T-helper 1 cell (primary cell): Measurements from ENCODE around the gene TYR.
"Not testable (repeated sequence)": the region's sequence is repeated elsewhere in the genome, so short reads cannot be mapped to it uniquely, and the experiment has no call there.

Experiments used
- DNase-seq, 5 donors: peaks; one replicate each; pipeline ENCODE4 v3.0.0-alpha.2; 2012 to 2020

The TYR gene

DNA sequence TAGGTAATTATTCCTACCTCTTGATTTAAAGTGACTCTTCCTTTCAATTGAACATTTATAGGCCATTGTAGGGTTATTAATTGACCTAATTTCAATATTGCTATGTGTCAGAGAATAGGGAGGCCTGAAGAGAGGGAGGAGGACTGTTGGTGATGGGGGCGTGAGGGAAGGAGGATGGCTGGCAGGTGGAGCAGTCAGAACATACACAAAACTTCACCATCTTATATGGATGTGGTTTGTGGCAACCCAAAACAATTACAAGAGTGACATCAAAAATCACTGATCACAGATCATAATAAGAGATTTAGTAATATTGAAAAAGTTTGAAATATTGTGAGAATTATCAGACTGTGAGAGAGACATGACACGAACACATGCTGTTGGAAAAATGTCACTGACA lies 95.5 kb downstream of the TYR start:
- DNase-seq, result not testable (repeated sequence)

DNA sequence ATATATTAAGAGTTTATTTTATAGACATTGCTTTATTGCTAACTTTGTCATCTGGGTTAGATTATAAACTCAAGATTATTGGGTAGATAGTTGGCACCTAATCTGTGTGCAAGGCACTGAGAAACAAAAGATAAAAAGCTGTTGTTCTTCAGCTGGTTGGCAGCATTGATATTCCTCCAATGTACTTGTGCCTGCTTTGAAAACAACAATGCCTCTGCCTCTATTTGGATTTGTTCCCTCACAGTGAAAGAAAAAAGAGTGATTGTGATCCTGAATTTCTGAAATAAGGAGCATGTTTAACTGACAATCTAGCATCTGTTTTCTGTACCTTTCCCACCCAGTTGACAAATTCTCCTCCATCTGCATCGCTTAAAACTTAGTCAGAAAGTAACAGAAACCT lies 98.3 kb downstream of the TYR start:
- no peak for DNase-seq

DNA sequence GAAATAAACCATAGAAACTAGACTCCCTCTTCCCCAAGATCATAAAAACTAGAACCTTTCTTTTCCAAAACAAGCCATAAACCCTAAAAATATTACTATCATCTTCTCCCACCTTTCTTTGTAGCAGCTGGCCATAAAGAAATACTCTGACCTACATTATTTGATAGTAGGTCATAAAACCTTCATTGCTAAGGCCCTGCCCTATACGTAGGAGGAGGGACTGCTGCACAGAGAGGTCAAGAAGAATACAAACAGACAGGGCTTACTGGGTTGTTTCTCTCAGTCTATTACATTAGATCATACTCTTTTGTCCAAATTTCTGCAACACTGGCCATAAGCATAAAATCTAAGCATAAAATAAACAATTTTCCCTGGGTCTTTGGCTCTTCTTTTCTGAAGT lies 101.5 kb downstream of the TYR start:
- no peak for DNase-seq

GRCh38 chr11:89281032-89281677 lies 103.5 kb downstream of the TYR start:
- not testable (repeated sequence) for DNase-seq

GRCh38 chr11:89286601-89287000 lies 108.9 kb downstream of the TYR start:
- DNase-seq, result not testable (repeated sequence)

GRCh38 chr11:89288004-89288403 lies 110.3 kb downstream of the TYR start:
- DNase-seq, result not testable (repeated sequence)

DNA sequence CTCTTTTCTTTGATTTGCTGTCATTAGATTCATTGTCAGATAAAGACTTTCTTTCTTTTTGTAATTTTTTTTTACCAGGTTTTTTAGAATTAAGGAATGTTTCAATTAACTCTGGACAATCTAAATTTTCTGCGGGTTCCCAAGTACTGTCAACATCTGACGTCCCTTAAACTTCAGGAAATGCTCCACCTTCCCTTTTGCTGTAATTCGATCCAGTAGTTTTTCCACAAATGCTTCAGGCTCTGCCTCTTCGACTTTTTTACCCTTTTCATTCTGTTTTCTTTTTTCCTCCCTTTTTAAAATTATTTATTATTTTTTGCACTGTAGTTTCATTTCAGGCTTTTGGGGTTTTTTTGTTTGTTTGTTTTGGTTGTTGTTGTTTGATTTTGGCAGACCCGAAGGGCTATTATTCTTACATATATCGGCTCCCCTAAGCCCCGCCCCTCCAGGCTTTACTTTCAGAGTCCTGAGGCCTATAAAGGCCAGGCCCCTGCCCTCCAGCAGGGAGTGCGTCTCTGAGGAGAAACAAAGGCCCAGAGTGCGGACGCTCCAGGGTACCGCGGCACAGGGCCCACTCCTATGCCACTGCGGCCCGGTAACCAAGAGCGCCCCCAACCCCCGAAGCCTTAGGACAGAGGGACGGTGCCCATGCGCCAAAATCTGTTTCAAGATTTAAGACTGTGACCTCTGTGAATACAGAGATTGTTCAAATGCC lies 116.4 kb downstream of the TYR start:
- DNase-seq, result no peak

DNA sequence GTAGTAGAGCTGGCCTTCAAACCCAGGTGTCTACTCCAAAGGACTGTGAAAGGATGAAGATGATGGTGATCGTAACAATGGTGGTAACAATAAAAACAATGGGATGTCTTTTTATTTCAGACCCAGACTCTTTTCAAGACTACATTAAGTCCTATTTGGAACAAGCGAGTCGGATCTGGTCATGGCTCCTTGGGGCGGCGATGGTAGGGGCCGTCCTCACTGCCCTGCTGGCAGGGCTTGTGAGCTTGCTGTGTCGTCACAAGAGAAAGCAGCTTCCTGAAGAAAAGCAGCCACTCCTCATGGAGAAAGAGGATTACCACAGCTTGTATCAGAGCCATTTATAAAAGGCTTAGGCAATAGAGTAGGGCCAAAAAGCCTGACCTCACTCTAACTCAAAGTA lies 117.3 kb downstream of the TYR start:
- not testable (repeated sequence) for DNase-seq

GRCh38 chr11:89303029-89303428 lies 125.4 kb downstream of the TYR start:
- not testable (repeated sequence) for DNase-seq

GRCh38 chr11:89308272-89308671 lies 130.6 kb downstream of the TYR start:
- DNase-seq, result not testable (repeated sequence)

GRCh38 chr11:89309321-89309985 lies 131.8 kb downstream of the TYR start:
- DNase-seq, result not testable (repeated sequence)

- not testable (repeated sequence) for DNase-seq
These were observed 132.9 kb downstream of the TYR start for GRCh38 chr11:89310607-89311006.

DNA sequence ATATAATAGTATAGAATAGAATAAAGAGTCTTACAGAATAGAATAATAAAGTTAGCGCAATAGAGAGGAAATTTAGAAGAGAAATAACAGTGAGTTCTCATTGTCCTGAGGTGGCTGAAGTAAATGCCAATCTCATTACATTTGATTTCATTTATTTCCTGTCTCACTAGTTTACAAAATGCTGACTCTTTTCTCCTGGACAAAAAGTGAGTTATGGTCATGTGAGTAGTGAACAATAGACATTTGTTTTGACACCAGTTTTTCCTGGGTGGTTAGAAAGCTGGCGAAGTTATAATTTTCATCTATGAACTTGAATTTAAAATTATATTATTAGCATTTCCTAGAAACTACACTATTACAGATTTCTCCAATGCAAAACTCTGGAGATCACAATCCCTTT lies 143.7 kb downstream of the TYR start:
- DNase-seq, result no peak

GRCh38 chr11:89327885-89328284 lies 150.2 kb downstream of the TYR start:
- DNase-seq, result no peak

DNA sequence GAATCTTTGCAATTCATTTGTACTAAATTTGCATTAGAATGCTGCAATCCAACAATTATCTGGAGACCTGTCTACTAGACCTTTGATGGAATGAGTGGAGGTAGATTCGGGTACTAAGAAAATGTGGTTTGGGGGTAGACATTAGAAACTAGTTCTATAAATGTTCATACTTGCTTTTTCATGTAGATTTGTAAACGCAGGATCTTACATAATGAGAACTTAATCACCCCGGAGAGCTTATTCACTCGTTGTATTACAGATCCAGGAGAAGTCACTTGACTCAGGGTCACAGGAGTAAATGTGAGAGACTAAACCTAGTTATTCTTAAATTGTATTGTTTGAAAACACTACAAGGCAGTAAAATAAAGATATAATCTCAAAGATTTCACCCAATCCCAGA lies 154.3 kb downstream of the TYR start:
- not testable (repeated sequence) for DNase-seq

DNA sequence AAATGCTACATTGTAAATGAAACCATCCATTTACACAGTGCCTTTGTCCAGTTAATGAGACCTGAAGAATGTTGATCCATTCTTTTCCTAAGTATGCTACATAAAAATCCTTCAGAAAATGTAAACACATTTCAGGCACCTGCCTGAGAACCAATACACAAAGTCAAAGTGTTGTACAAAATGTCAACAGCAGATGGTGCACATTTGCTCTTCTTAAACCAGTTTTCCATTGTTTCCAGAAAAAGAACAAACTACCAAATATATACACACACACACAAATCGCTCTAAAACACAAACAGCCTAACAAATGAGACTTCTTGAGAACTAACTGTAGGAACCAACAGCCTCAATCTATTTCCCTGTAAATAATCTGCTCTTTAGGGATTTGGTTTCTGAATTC lies 156.0 kb downstream of the TYR start:
- DNase-seq, result not testable (repeated sequence)

GRCh38 chr11:89337100-89337650 lies 159.5 kb downstream of the TYR start:
- not testable (repeated sequence) for DNase-seq

DNA sequence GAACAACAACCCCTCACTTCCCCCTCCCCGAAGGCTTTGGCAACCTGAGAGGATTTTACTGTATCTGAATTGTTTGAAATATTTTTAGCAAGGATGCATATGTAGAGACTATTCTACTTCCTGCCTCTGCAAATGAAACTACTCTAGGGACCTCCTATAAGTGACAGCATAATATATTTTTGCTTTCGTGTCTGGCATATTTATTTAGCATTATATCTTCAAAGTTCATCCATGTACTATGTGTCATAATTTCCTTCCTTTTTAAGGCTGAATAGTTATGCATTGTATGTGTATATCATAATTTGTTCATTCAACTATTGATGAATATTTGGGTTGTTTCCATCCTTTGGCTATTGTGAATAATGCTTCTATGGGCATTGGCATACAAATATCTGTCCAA lies 160.4 kb downstream of the TYR start:
- DNase-seq, result not testable (repeated sequence)

GRCh38 chr11:89340450-89340849 lies 162.8 kb downstream of the TYR start:
- not testable (repeated sequence) for DNase-seq

DNA sequence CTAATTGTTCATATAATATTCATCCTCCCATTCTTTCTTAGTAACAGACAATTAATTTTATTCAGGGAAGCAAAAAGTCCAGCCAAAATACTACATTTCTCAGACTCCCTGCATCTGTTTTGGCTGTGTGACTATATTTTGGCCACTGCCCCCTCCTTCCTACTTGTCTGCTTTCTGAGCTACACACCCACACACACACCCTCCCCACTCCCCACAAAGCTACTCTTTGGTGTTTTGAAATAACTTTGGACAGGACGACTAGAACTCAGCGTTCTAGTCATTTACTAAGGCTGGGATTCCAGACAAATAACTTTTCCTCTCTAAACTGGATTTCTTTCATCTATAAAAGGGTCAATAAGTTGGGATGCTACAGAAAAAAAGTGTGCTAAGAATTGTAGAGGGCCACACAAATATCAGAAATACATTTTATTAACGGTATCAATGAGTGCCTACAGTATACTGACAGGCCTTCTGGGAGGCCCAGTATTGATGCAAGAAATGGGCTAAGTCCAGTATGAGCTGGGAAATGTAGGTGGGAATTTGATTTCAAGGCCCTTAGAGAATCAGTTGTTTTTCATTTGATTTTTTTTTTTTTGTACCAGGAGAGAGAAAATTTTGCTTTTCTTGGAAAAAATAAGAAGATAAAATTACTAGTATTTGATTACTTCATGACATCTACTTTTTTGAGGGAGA lies 165.4 kb downstream of the TYR start:
- not testable (repeated sequence) for DNase-seq
